NK-92 treated with Interleukin-12 subunit alpha and Interleukin-12 subunit beta, amount 100 ng/mL, for 24 hours (cell line): ENCODE measurements around the gene HOXB3.

Experiments
- DNase-seq: peaks from one replicate; lab custom pipeline; 2025; lab: John Stamatoyannopoulos, UW

HOXB3 gene

DNA sequence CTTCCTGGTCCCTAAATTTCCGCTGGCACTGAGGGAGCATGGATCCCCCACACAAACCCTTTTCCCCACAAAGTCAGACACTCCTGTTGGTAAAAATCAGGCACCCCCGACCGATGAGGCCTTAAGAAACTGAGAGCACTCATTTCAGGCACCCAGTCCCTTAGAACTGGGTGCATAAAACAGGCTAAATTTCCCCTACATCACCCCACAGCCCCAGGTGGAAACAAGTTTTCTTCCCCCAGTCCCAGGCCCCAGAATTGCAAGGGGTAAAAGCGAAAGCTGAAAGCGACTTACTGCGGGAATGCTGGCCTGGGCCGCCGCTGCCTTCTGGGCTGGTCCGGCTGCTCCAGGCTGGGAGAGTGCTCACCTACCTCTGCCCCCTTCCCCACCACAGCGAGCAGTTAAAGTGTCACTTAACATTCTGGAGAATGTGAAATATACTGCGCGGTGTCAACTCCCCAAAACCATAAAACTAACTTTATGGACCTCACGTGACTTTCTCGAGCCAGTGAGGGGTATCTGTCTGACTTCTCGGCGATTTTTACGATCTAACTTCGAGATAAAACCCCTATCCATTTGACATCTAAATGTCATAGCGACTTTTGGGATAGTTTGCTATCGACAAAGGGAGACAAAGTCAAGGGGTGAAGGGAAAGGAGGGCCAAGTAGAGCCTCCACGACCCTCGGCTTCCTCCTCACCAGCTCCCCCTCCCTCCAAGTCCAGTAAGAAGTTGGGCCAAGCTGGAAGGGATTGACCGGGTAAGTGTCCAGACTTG, at the start of gene HOXB3:
HOXB3 (minus strand) TSS at position 411 of the 776 bp plus-strand sequence. CDS start 37,767 bp downstream, outside the sequence.
- DNase-seq: no peak

DNA sequence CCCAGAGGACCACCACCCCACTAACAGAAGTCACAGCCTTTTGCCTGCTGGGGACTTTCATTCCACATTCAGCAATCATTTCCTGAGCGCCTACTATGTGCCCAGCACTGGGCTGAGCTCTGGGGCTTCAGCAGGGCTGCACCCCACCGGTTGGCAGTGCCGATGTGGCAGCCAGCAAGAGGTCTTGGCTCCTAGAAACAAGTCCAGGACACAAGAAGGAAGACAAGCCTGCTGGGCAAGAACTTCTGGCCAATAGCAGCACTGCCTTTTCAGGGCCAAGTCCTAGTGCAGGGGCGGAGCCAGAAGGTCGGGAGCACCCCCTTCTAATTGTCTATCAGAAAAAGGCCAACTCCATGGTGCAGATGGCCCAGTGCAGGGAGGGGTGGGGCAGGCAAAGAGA, 49.1 kb upstream of the HOXB3 start:
- no peak for DNase-seq

DNA sequence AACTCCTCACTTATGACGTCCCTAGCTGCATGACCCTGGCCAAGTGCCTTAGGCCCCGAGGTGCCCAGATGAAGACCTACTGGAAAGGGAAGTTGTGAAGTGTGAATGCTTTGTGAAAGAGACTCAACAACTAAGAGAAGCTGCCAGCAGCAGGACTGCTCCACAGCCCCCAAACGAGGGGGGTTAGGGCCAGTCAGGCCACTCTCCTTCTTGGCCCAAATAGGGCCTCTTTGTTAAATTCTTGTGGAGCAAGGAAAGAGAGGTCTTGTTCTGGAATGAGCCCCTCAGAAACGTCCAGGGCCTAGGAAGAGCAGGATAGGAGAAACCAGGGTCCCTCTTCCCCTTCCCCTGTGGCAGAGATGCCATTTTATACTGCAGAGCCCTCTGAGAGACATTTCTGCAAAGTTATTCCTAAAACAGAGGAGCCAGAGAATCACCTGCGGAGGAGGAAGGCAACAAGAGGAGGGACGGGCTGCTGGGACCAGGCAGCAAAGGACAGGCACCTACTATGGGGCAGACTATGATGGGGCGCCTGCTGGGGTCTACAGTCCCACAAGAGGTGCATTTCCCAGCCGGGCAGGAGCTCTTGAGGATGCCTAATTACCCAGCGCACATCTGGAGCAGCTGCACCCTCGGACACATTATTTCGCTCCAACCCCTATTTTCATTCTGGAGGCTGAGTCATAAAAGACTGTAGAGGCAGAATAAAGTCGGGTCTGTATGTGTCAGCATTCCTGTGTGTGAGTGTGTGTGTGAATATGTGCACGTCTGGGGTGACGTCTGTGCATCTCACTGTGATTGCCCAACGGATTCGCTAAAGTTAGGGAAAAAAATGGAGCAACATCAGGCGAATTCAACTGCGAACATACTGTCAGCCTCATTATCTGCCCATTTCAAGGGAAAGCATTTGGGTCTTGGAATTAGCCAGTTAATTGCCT, 47.6 kb upstream of the HOXB3 start:
- DNase-seq: no peak

DNA sequence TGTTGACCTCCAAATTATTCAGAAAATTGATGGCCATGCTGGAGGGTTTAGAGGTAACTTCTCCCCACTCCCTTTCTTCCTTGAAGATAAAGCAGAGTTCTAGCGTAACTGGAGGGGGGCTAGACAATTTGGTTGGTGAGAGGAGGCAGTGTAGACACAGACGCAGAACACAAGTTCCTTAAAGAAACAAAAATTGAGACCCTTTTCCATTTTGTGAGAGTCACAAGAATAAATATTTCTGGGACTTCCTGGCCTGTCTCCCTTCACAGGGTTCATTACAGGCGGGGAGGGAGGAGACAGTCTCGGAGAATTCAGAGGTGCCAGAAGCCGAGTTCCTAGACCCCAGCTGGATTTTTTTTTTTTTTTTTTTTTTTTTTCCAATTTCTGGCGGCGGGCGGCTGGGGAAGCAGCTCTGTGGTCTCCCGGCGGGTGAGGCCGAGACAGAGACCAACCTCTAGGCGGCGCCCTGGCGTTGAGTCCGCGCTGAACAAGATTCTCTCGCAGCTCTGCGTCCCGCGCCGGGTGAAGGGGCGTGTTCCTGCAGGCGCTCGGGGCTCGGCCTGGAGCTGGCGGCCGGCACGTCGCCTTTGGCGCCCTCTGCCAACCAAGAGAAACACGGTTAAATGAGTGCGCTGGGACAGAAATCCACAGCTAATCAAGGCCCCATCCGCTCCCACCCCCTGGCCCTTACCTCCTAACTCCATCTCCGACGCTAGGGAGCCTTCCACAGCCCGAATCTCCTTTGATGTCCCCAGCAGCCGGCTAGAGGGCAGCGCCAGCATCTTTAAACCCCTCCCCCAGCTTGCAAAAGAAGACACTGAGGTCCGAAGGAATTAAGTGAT, 46.4 kb upstream of the HOXB3 start:
- no peak for DNase-seq

- no peak for DNase-seq
Measured at GRCh38 chr17:48634493-48635208, 44.6 kb upstream of the HOXB3 start.

- DNase-seq: no peak
Measured at GRCh38 chr17:48633266-48633677, 43.2 kb upstream of the HOXB3 start.

- DNase-seq: no peak
Measured at GRCh38 chr17:48632579-48633265, 42.7 kb upstream of the HOXB3 start.

DNA sequence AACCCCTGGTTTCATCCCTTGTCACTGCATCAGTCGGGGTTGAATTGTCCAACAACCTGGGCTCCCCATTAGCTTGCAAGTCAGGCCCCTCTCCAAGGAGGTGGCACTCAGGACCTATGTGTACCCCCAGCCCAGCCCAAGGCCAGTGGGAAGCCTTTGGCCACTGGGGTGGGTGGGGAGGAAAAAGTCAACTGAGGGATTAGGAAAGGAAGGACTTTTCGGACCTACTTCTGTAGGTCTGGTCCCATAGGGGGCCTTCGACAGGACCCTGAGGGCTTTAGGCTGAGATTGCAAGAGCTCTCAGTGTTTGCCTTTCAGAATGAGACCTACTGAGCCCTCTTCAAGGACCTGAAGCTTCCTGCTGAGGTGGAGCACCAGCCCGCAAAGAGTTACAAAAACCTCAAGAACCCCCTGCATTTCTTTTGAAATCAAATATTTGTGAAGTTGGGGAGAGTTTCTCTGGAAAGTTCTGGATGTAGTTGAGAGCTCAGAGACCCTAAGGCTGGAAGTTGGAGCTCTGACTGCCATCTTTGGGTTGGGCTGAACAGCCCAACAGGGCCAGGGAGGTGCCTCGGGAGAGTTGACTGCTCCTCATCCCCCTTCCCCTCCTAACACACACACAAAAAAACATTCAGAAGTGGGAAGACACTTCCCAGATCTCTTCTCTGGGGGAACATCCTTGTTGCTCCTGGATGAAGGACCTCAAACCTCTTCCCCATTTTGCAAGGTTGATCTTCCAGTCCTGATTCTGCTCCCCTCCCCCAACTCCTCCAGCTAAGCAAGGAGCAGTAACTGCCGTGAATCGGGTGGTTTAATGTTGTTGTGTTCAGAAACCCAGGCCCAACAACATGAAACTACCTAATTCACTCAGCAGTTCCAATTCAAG, 41.9 kb upstream of the HOXB3 start:
- DNase-seq: no peak

- no peak for DNase-seq
Measured at GRCh38 chr17:48630925-48631692, 41.1 kb upstream of the HOXB3 start.

GRCh38 chr17:48630009-48630924, 40.2 kb upstream of the HOXB3 start:
- no peak for DNase-seq

- no peak for DNase-seq
Measured at GRCh38 chr17:48629411-48629759, 39.3 kb upstream of the HOXB3 start.

- DNase-seq: no peak
Measured at GRCh38 chr17:48628649-48629410, 38.8 kb upstream of the HOXB3 start.

GRCh38 chr17:48627623-48628521, 37.8 kb upstream of the HOXB3 start:
- DNase-seq: no peak

DNA sequence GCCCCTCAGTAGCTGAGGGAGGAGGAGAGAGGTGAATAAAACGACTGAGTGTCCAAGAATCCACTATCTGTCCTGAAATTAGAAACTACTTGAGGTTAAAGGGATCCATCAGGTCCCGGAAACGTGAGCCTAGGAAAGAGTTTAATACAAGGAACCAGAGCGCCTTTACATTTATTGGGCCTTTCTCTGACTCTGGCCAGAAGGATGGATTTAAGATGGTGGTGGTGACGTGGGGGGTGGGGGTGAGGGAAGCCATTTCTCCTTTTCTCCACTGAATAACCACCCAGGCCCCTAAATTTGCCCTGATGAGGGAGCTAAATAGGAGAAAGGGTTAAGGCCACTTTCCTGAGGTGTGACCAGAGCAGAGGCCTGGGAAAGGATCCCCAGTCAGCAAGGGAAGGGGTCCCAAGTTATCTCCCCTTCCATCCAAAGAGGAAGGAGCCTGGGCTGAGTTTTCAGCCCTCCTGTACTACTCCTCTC, 37.1 kb upstream of the HOXB3 start:
- no peak for DNase-seq

DNA sequence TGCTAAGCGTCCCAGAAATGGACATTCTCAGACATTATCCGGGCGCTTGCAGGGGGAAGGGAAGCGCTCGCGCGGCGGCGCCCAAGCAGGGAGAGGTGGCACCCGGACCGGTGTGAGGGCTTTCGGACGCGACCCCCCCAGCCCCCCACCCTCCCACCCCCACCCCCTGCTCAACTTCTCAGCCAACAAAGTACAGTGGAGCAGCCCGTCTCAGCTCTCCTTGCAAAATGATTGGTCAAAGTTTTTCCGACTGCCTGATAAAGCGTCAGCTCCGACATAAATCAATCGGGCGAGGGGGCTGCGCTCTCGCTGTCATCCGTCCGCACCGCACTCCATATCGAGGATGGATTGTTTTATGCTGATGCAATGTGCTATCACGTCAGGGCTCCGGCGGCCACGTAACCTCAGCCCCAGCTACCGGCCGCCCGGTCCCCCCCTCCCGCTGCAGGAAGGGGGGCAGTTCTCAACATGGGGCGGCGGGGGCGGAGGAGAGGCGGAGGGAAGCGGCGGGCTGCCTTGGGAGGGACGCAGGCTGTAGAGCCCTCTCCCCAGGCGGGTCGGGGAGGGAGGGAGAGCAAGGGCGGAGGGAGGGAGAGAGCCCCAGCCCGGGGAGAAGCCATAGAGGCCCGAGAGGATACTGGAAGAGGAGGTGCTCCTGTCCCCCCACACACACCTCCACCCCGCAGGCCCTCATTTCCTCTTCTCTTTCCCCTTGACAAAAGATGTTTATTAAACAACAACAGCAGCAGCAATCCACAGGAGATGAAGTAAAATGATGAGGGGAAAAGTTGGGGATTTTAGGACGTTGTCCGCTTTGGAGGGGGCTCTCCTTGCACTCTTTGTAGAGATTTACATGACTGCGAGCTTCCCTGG, 36.4 kb upstream of the HOXB3 start, which contains the start of gene HOXB9:
HOXB9 (minus strand) TSS at position 114 of the 873 bp plus-strand sequence; CDS start at position 25, 89 bp downstream.
- no peak for DNase-seq
